Astrocyte of the spinal cord (primary cell): ENCODE measurements around the gene HDLBP.

Experiments used
- DNase-seq: peaks from one replicate; pipeline ENCODE4 v3.0.0; 2011; ENCODE audit warnings: low read depth, low spot score
- H3K4me3 ChIP-seq: 2 replicates; pipeline ENCODE4 v1.5.1; 2011; ENCODE audit warnings: low read depth, mild to moderate bottlenecking, low read length, moderate library complexity
- in situ Hi-C: cut with HindIII; loops from 2 replicates; pipeline ENCODE4 v1.10.0; 2017; ENCODE audit warnings: low sequenced_read_pairs
- TF ChIP-seq, protein P1 (sequence below): IDR thresholded peaks from 2 replicates; pipeline ENCODE4 v1.5.1; 2012; ENCODE audit warnings: low read depth, mild to moderate bottlenecking, low read length, inconsistent platforms

The HDLBP gene

DNA sequence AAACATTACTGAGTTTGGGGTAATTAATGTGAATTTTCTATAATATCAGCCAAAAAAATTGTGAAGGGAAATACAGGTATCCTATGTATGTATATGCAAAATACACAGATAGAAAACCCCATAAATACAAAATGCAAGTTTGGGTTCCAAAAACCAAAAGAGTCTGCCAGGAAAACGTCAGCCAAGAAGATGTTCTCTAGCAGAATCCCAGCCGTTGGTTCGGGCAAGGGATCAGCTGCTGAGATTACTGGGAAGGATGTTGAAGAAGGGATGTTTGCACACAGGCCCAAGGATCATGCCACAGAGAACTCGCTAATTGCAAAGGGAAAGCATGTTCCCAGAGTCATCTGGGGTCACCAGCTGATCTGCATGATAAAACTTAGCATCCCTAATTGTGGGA is 136.5 kb downstream of the HDLBP start:
- TF ChIP-seq, protein P1, sequence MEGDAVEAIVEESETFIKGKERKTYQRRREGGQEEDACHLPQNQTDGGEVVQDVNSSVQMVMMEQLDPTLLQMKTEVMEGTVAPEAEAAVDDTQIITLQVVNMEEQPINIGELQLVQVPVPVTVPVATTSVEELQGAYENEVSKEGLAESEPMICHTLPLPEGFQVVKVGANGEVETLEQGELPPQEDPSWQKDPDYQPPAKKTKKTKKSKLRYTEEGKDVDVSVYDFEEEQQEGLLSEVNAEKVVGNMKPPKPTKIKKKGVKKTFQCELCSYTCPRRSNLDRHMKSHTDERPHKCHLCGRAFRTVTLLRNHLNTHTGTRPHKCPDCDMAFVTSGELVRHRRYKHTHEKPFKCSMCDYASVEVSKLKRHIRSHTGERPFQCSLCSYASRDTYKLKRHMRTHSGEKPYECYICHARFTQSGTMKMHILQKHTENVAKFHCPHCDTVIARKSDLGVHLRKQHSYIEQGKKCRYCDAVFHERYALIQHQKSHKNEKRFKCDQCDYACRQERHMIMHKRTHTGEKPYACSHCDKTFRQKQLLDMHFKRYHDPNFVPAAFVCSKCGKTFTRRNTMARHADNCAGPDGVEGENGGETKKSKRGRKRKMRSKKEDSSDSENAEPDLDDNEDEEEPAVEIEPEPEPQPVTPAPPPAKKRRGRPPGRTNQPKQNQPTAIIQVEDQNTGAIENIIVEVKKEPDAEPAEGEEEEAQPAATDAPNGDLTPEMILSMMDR, result no peak

DNA sequence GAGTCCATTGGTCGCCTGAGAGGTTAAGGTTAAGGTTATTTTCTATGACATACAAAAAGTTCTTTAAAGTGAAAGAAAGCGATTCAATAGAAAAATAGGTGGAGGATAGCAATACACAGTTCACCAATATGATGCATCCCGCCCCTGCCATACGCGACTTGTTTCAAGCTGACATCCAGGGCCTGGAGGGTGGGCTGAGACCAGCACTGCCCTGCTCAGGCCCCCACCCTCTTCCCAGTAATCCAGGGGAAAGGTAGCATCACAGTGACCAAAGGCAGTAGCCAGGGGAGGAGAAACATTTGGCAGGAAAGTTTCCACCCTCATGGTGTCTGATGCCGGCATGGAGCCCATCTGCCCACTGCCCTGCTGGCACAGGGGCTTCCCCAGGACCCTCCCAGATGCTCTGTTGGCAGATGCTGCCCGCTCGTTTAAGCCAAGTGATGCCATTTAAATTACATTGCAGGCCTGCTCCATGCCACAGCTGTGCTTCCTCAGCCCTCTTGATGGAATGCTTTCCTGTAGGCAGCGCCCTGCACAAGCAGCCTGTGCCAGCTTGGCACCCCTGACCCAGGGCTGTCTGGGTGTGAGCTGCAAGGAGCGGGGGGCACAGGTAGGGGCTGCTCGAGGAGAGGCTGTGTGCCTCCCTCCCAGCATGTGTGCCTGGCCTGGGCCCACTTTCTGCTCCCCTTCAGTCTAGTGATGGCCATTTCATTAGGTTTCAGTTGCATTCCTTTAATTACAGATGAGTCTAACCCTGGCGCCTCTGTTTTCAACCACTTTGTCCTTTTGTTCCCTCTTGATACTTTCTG is 137.7 kb downstream of the HDLBP start:
- DNase-seq, result no peak
- in situ Hi-C loops, result no loop called here
- TF ChIP-seq, protein P1, result no peak
- no peak overlapping the region for H3K4me3 ChIP-seq

More for the DNA sequence above, 136.5 kb downstream of the HDLBP start:
- in situ Hi-C loops, result no loop called here
- no peak for DNase-seq
- no peak overlapping the region for H3K4me3 ChIP-seq
